ENCODE data around the gene C22orf15.

C22orf15 gene

DNA sequence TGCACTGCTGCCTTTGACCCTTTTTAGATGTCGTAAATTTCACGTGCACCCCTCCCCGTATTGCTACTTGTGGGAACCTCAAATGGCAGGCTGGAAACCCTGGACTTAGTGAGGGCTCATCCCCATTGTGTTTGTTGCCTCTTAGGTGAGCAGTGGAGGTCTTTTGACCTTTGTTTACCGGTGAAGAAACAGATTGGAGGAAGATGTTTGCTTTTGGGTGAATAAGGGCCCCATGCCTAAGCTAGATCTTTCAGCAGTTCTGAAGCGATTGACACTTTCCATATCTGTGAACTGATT is 24.8 kb downstream of the C22orf15 start:
- DNase-seq (ENCODE audit: low read depth in 2 of 2): no peak

DNA sequence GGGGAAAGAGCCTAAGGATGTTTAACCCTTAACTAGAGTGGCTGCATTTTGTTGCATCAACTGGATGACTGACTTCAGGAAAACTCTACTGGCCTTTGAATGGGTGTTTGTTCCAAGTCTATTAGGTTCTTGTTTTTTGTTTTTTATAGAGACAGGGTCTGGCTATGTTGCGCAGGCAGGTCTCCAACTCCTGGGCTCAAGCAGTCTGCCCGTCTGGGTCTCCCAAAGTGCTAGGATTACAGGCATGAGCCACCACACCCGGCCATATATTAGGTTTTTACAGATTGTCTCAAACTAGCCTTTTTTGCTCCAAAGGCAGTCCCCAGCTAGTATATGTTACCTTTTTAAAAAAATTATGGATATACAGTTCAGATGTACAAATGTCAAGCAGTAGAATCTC is 25.1 kb downstream of the C22orf15 start:
- no peak for DNase-seq (ENCODE audit: low read depth in 2 of 2)

DNA sequence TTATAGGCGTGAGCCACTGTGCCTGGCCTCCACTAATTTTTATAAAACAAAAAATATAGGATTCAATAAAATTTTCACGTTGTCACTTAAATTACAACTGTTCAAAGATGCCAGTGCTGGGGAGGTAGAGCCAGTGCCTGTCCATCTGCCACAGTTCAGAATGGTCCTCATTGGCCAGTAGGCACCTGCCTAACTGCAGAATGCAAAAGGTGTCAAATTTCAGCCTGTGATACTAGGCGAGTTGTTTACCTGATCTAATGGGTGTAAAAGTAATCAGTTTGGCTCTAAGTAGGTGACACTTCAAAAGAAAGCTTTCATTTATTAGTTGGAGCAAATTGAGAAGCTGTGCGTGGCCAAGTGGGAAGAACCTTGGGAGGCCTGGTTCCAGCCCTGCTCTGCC is 26.3 kb downstream of the C22orf15 start:
- DNase-seq (ENCODE audit: low read depth in 2 of 2): no peak

DNA sequence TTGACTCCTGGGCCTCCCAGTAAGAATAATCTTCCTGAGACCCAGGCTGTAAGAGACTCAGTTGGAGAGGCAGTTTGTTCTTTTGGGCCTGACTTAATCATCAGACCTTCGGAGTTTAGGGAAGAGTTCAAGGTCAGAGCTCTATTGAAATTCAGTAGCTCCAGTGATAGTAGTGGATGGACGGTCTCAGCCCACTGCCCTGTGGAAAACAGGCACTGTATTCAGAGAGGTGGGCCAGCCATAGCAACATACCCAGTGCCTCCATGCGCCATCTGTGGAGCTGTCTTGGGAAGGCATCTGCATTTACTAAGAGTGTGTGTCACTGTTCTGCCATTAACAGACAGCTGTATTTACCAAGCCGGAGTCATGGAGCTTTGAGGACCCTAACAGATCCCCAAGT is 26.8 kb downstream of the C22orf15 start:
- no peak for DNase-seq (ENCODE audit: low read depth in 2 of 2)

DNA sequence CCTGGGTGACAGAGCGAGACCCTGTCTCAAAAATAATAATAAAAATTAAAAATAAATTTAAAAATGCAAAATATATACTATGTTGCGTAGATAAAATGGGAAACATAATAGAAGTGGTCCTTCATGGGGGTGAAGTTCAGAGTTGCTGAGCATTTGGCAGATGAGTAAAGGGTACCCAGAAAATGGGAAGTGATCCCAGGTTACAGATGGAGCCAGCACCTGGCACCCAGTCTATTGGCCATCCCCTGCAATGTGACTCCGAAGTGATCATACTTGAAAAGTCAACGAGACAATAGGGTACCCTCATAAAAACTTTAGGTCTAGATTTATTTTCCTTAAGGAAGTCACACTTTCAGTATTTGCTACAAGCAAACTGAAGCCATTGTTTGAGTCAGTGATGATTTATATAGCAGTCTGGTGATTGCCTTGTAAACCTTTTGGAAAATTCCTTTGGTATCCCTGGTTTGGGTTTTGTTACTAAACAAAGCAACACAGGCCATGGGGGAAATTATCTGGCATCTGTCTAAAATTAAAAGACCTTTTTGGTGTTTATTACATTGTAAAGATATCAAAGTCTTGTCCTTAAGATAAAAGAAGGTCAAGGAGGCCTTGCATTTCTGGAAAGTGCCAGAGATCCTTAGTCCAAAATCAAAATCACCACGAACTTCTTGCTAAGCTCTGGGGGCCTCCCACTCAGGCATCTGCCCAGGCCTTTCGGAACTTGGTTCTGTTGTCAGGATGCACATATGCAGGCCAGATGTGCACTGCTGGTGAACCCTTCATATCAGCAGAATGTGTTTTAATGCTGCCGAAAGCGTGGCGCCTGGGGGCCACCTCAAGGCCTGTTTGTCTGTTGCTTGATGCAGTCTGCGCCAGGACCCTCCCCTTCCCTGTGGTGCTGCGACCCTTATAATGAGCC is 28.3 kb downstream of the C22orf15 start:
- peak; percentile 60 to 71 for DNase-seq (ENCODE audit: low read depth in 2 of 2)

DNA sequence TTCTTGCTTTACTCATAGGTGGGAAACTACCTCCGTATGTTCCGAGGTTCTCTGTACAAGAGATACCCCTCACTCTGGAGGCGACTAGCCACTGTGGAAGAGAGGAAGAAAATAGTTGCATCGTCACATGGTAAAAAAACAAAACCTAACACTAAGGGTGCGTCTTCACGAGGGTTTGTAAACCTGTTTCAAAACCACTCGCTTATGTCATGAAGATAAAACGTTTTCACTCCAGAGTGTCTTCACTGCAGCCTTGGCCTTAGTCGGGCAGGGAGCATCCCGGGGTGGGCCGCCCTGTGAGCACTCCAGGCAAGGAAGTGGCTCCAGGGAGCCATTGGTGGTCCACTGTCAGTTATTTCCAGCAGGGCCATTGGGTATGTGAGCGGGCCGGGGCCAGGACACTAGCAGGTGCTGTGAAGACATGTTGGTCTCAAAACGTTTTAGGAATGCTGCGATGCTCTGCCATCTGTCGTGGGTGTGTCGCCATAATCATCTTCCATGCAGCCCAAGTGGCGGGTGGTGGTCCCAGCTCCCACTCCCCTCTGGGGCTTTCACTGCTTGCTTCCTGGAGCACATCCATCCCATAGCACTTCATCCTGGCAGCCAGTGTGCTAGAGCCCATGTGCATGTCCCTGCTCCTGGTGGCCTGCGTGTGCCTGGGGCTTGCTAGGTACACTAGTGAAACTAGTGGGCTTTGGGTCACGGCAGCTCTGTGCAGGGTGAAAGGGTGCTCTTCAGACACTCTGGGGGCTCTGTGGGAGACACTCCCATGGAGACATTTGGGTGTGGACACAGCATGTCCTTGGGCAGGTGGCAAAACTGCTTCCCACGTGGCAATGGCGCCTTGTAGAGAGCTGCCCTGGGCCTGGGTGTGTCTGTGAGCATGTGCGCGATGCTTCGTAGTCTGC is 29.2 kb downstream of the C22orf15 start:
- DNase-seq (ENCODE audit: low read depth in 2 of 2): no peak

DNA sequence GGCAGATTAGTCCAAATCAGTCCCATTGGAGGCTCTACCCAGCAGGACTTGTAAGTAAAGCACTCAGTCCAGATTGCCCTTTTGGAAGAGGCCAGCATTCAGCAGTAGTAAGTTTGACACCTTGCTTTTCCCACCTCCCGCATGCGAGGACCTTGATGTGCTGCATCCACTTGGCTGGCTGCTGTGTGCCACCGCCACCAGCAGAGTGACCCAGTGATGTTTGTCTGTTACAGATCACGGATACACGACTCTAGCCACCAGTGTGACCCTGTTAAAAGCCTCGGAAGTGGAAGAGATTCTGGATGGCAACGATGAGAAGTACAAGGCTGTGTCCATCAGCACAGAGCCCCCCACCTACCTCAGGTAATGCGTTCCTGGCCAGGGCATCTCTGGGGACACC is 30.5 kb downstream of the C22orf15 start:
- no peak for DNase-seq (ENCODE audit: low read depth in 2 of 2)

DNA sequence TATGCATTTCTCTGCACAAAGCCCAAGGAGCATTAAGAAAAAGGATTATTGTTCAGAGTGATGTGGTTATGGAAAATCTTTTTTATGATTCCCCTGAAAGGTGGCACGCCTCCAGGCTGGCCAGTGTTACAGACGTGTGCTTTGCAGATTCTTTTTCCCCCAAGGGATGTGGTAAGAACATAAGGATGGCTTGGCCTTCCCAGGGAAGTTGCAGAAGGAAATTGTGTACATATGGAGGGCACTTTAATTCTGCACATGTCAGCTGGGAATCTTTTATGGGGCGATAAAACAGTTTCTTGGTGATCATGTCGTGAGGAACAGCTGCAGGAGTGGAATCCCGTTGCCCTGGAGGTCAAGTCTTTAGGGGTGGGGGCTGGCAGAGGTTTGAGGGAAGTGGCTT is 33.7 kb downstream of the C22orf15 start:
- DNase-seq (ENCODE audit: low read depth in 2 of 2): peak; percentile 57 to 63

DNA sequence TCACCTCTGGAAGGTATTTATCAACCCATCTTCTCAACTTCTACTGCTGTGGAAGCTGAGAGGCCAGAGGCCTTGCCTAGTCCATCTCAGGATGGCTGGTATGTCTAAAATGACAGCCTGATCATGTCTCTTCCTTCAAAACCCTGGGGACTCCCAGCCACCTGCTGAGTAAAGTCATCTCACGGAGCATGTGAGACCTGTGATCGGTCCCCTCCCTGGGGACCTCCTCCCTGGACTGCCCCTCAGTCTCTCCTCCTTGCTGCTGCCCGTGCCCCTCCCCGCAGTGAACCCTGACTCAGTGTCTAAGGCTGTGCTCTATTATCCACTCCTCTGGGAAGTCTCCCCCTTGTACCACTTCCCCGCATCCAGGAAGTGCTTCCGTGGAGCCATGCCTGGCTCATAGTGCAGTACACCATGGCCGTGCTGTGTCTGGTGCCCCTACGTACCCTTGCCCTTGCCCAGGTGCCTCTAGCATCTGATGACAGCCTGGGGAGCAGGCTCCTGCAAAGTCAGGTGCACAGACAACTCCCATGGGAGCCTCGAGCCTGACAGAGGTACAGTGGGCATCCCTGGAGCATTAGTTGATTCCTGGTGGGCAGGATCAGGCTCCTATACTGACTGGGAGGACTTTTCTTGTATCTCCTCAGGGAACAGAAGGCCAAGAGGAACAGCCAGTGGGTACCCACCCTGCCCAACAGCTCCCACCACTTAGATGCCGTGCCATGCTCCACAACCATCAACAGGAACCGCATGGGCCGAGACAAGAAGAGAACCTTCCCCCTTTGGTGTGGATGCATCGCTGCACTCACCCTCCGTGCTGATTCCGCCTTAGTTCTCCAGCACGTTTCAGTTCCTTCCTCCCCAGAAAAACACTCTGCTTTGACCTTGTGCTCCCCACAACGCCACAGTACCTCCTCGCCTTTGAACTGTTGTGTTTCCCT is 37.8 kb downstream of the C22orf15 start:
- DNase-seq (ENCODE audit: low read depth in 2 of 2): no peak

DNA sequence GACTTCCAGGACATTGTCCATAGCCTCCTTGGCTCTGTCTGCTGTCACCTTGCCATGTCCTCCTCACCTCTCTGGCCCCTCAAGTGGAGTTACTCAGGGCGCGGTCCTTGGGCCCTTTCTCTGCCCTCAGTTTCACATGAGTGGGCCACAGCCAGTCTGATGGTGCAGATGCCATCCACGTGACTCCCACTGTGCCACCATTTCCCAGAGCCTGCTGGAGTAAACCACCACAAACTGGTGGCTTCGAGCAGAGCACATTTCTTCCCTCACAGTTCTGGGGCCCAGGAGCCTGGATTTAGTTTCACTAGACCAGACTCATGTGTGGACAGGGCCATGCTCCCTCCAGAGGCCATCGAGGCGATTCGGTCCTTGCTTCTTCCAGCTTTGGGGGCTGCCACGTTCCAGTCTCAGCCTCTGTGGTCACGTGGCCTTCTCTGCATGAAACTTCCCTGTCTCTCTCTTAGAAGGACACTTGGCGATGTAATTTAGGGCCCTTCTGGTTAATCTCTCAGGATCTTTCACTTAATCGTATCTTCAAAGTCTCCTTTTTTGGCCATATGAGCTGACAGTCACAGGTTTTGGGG is 38.5 kb downstream of the C22orf15 start:
- no peak for DNase-seq (ENCODE audit: low read depth in 2 of 2)

DNA sequence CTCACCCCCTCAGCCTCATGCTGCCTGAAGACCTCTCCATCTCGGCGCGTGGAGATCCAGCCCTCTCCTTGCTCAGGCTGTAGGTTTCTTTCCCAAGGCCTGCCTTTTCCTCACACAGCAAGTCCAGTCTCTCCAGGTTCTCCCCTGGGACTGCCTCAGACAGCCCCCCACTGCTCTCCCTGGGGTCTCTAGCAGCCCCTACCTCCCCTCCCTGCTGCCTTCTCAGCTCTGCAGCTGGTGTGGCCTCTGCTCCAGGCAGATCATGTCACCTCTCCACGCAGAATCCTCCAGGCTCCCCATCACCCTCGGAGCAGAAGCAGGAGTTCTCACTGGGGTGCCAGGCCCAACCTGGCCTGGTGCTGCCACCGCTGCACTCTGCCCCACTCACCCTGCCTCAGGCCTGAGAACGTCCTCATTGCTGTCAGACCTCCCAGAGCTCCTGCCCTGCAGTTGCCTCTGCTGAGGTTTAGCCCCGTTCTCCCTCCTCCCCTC is 39.1 kb downstream of the C22orf15 start:
- no peak for DNase-seq (ENCODE audit: low read depth in 2 of 2)

DNA sequence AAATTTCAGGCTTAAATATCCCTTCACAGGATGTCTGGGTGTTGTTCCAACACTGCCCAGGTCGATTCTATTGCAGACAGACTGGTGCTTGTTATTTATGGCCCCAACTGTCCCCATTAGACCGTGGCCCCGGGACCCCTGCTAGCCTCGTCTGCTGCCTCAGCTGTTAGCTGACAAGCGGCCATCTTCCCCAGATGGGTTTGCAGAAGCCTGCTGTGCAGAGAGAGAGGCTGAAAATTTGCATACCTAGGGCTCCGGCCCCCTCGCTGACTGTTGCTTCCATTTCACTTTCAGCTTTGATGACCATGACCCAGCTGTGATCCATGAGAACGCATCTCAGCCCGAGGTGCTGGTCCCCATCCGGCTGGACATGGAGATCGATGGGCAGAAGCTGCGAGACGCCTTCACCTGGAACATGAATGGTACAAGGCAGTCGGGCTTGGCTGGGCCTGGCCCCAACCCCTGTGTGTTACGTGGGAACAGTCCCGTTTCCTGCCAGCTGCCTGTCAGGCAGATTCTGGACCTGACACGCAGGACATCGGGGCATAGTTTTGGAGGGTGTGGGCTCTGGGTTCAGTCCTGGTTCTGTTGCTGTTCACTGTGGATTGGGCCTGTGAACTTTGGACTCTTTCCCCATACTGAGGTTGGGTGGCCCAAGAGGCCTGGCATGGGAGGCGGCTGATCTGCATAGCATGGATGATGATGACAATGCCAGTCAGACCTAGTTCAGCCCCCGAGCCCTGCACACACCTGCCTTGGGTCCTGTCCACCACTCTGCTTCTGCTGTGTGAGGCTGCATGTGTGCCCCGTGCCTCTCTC is 40.4 kb downstream of the C22orf15 start:
- no peak for DNase-seq (ENCODE audit: low read depth in 2 of 2)

DNA sequence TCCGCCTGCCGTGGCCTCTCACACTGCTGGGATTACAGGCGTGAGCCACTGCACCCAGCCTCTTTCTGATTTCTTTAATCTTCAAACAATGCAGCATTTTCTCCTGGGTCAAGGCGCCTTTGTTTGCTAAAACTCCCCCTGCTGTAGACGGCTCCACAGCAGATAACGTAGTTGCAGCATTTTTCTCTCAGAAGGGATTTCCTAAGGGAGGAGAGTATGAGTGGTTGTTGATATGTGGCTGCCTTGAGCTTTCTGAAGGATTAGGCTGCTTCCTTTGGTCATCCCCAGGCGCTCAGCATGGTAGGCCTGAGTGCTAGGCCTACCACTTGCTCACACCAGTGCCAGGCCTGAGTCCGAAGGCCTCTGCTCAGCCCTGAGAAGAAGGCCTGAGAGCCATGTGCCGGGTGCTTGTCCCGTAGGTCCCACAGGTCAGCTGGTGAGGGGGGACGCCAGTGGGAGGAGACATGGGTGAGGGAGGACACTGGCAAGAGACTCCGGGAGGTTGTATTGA is 42.0 kb downstream of the C22orf15 start:
- no peak for DNase-seq (ENCODE audit: low read depth in 2 of 2)

DNA sequence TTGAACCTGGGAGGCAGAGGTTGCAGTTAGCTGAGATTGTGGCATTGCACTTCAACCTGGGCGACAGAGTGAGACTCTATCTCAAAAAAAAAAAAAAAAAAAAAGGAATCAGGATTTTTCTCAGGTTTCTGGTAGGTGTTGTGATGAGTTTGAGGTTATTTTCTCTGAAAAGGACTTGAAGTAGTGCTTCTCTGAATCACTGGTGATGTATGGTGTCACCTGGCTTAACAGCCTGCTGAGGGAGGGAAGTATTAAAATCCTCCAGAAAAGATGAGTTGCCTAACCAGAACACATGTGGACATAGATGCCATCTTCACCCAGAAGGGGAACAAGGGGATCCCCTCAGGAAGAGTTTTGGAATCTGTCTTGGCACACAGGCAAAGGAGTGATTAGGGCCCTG is 44.0 kb downstream of the C22orf15 start:
- no peak for DNase-seq (ENCODE audit: low read depth in 2 of 2)

DNA sequence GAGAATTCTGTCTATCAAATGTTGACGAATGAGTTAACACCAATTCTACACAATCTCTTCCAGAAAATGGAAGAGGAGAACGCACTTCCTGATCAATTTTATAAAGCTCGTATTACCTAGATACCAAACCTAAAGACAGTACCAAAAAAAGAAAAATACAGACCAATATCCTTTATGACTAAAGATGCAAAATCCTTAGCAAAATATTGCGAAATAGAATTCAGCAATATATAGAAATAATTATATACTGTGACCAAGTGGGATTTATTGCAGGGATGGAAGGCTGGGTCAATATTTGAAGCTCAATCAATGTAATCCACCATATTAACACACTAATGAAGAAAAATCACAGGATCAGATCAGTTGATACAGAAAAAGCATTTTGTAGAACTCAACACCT is 49.6 kb downstream of the C22orf15 start:
- no peak for DNase-seq (ENCODE audit: low read depth in 2 of 2)
